Neural cell (in vitro differentiated cells): Measurements from ENCODE around the gene BZW1. TPM values are rescaled to one million over a fixed set of nuclear protein-coding genes. Genes with fewer than 3 reads are reported as not detected.
A peak's percentile ranks its signal among the peaks of the same experiment; 100 is the strongest.

Source experiments
- H2AFZ ChIP-seq: fragments of 200-600, 300-800 bp; sonication (generic), shearing (Covaris generic); 2 replicates; pipeline ENCODE4 v1.6.0; 2014; ENCODE audit warnings: low read depth, mild to moderate bottlenecking, antibody characterized with exemption, low read length, moderate library complexity
- H3F3A ChIP-seq: fragments of 200-600 bp; shearing (Covaris generic); 2 replicates; pipeline ENCODE4 v1.6.1; 2016; ENCODE audit warnings: mild to moderate bottlenecking, moderate library complexity, mixed read lengths, antibody characterized with exemption, low read length; ENCODE audit not compliant: insufficient read depth, poor library complexity, severe bottlenecking
- H3K27ac ChIP-seq: fragments of 200-600, 300-800 bp; sonication (generic), shearing (Covaris generic); 2 replicates; pipeline ENCODE4 v1.5.1; 2014; ENCODE audit warnings: mild to moderate bottlenecking, low read length, moderate library complexity
- H3K27me3 ChIP-seq: fragments of 300-800, 200-600 bp; sonication (generic), shearing (Covaris generic); 2 replicates; pipeline ENCODE4 v1.6.0; 2014; ENCODE audit warnings: mild to moderate bottlenecking, low read depth, low read length, moderate library complexity; ENCODE audit not compliant: insufficient read depth
- H3K36me3 ChIP-seq: fragments of 300-800, 200-600 bp; sonication (generic), shearing (Covaris generic); 2 replicates; pipeline ENCODE4 v1.5.1; 2014; ENCODE audit warnings: mild to moderate bottlenecking, antibody characterized with exemption, low read length, moderate library complexity; ENCODE audit not compliant: insufficient read depth
- H3K4me2 ChIP-seq: fragments of 300-800, 200-600 bp; sonication (generic), shearing (Covaris generic); 2 replicates; pipeline ENCODE4 v1.6.0; 2014; ENCODE audit warnings: mild to moderate bottlenecking, low read length
- H3K4me3 ChIP-seq: fragments of 300-800, 200-600 bp; sonication (generic), shearing (Covaris generic); 2 replicates; pipeline ENCODE4 v1.5.1; 2014; ENCODE audit warnings: mild to moderate bottlenecking, low read length, moderate library complexity
- H3K79me2 ChIP-seq: fragments of 200-600 bp; shearing (Covaris generic); replicated peaks from 2 replicates; pipeline ENCODE4 v1.6.0; 2014; ENCODE audit warnings: mild to moderate bottlenecking, low read length, moderate library complexity; ENCODE audit not compliant: insufficient read depth
- H3K9ac ChIP-seq: fragments of 300-800, 200-600 bp; sonication (generic), shearing (Covaris generic); 2 replicates; pipeline ENCODE4 v1.6.1; 2016; ENCODE audit warnings: mild to moderate bottlenecking, low read length, mixed read lengths
- H3K9me2 ChIP-seq: fragments of 200-600 bp; shearing (Covaris generic); 2 replicates; pipeline ENCODE4 v1.6.1; 2016; ENCODE audit warnings: mild to moderate bottlenecking, low read length, mixed read lengths; ENCODE audit not compliant: insufficient read depth
- H3K9me3 ChIP-seq: fragments of 200-600, 300-800 bp; sonication (generic), shearing (Covaris generic); 2 replicates; pipeline ENCODE4 v1.6.1; 2016; ENCODE audit warnings: mild to moderate bottlenecking, mixed run types, low read length, moderate library complexity, mixed read lengths
- H4K20me1 ChIP-seq: fragments of 200-600 bp; shearing (Covaris generic); 2 replicates; pipeline ENCODE4 v1.6.1; 2016; ENCODE audit warnings: mild to moderate bottlenecking, mixed run types; ENCODE audit not compliant: insufficient read depth
- CTCF ChIP-seq: fragments of 450-650 bp; IDR thresholded peaks from 2 replicates; pipeline ENCODE4 v1.5.1; 2014; ENCODE audit warnings: antibody characterized with exemption, mild to moderate bottlenecking, moderate library complexity; ENCODE audit not compliant: poor library complexity, severe bottlenecking
- EP300 ChIP-seq: fragments of 450-650 bp; conservative IDR thresholded peaks from 2 replicates; pipeline ENCODE4 v1.6.1; 2014; ENCODE audit warnings: antibody characterized with exemption, mild to moderate bottlenecking, moderate library complexity; ENCODE audit not compliant: poor library complexity, severe bottlenecking
- EZH2 ChIP-seq: fragments of 200-600, 300-800 bp; shearing (Covaris generic), sonication (generic); IDR thresholded peaks from 2 replicates; pipeline ENCODE4 v1.6.1; 2014; ENCODE audit warnings: antibody characterized with exemption, low read length, borderline replicate concordance, mild to moderate bottlenecking; ENCODE audit not compliant: insufficient read depth, poor library complexity, severe bottlenecking
- MXI1 ChIP-seq: fragments of 450-650 bp; conservative IDR thresholded peaks from 2 replicates; pipeline ENCODE4 v1.6.1; 2014; ENCODE audit warnings: antibody characterized with exemption, mild to moderate bottlenecking; ENCODE audit not compliant: poor library complexity, severe bottlenecking
- POLR2AphosphoS5 ChIP-seq: IDR thresholded peaks from 2 replicates; pipeline ENCODE4 v1.6.1; 2012
- RAD21 ChIP-seq: fragments of 450-650 bp; conservative IDR thresholded peaks from 2 replicates; pipeline ENCODE4 v1.6.1; 2014; ENCODE audit warnings: antibody characterized with exemption, mild to moderate bottlenecking, moderate library complexity
- SMC3 ChIP-seq: fragments of 450-650 bp; conservative IDR thresholded peaks from 2 replicates; pipeline ENCODE4 v1.6.1; 2014; ENCODE audit warnings: antibody characterized with exemption, mild to moderate bottlenecking, moderate library complexity; ENCODE audit not compliant: poor library complexity
- TAF1 ChIP-seq: IDR thresholded peaks from 2 replicates; pipeline ENCODE4 v1.6.1; 2012; ENCODE audit warnings: low read depth
- polyA plus RNA-seq: library from polyadenylated mRNA; depleted of rRNA; stranded (reverse); fragments of >200 nt; gene quantifications from 2 replicates; pipeline ENCODE4 v1.2.3, GENCODE V29; 2014
- TF ChIP-seq, protein P1 (sequence below): IDR thresholded peaks from 2 replicates; pipeline ENCODE4 v1.6.1; 2012; ENCODE audit warnings: borderline replicate concordance

The BZW1 gene
- polyA plus RNA-seq, 1 donor from 2014 or later: 291 TPM

DNA sequence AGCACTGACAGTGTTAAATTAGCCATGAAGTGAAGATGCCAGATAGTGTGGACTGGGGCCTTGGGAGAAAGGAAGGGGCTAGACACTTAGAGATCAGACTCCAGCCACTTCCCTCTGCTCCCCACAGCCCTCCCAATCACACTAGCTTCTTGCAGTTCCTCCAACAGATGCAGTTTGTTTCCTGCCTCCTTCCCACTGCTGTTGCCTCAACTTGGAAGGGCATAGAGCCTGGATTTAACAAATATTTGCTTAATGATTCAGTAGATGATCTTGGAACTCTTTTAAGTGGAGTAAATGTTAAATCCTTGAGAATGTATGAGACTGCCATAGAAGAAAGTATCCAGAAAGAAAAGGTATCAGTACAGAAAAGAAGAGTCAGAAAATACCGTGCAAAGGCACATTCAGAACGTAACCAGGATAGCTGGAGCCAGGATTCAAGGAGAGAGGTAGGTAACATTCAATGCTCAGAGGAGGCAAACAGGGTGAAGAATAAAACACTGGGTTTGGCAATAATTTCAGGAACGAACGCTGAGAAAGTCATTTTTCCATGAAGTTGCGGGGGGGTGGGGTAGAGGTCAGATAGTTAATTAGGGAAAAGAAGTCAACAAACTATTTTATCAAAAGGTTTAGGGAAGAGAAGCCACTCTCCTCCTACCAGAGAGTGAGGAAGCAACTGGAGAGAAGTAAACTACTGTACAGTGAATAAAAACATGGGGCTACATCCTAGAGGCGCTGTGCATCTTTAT is 1.3 kb upstream of the BZW1 start:
- no peaks in the 10 kb centered on the region for H3K9me2 ChIP-seq
- peak overlapping the region; percentile 98 for H3K27ac ChIP-seq

DNA sequence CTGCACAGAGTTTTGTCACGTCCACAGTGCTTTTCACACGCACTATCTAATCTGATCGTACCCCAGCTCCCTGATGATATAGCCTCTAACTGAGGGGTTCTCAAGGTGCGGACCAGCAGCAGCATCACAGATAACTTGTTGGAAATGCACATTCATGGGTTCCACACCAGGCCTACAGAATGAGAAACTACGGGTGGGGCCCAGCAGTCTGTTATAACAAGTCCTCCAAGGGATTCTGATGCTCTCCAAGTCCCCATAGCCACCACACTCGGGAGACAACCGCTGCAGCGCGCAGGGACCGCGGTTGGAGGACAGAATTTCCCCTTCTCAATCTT is 745 bp upstream of the BZW1 start:
- Histone ChIP-seq H3K27me3 (no peaks in the 10 kb centered on the region), H3K9me3 (no peaks in the 10 kb centered on the region), H3K36me3 (no peaks in the 10 kb centered on the region), H3K4me2 (peak overlapping the region; percentile 71), H2AFZ (peak overlapping the region; percentile 67), H3F3A (no peaks in the 10 kb centered on the region), H3K79me2 (peaks cover 34% of the 10 kb centered on the region), H3K9me2 (no peaks in the 10 kb centered on the region), H3K4me3 (peak overlapping the region; percentile 79), H3K27ac (peak overlapping the region; percentile 98), H4K20me1 (peaks cover 16% of the 10 kb centered on the region), H3K9ac (peak overlapping the region; percentile 96)
- no peak for TF ChIP-seq SMC3
- no peak for TF ChIP-seq RAD21
- TF ChIP-seq TAF1: no peak
- no peak for TF ChIP-seq MXI1
- TF ChIP-seq, protein P1, sequence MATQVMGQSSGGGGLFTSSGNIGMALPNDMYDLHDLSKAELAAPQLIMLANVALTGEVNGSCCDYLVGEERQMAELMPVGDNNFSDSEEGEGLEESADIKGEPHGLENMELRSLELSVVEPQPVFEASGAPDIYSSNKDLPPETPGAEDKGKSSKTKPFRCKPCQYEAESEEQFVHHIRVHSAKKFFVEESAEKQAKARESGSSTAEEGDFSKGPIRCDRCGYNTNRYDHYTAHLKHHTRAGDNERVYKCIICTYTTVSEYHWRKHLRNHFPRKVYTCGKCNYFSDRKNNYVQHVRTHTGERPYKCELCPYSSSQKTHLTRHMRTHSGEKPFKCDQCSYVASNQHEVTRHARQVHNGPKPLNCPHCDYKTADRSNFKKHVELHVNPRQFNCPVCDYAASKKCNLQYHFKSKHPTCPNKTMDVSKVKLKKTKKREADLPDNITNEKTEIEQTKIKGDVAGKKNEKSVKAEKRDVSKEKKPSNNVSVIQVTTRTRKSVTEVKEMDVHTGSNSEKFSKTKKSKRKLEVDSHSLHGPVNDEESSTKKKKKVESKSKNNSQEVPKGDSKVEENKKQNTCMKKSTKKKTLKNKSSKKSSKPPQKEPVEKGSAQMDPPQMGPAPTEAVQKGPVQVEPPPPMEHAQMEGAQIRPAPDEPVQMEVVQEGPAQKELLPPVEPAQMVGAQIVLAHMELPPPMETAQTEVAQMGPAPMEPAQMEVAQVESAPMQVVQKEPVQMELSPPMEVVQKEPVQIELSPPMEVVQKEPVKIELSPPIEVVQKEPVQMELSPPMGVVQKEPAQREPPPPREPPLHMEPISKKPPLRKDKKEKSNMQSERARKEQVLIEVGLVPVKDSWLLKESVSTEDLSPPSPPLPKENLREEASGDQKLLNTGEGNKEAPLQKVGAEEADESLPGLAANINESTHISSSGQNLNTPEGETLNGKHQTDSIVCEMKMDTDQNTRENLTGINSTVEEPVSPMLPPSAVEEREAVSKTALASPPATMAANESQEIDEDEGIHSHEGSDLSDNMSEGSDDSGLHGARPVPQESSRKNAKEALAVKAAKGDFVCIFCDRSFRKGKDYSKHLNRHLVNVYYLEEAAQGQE: no peak
- TF ChIP-seq EP300: no peak
- TF ChIP-seq CTCF: no peak

More for the DNA sequence above, 1.3 kb upstream of the BZW1 start:
- TF ChIP-seq TAF1 (no peak), SMC3 (no peak), CTCF (no peak), EZH2 (no peak), EP300 (no peak), MXI1 (no peak), POLR2AphosphoS5 (no peak), RAD21 (no peak)
- TF ChIP-seq, protein P1: no peak
- Histone ChIP-seq H3K4me2 (peak overlapping the region; percentile 71), H3K79me2 (peaks cover 30% of the 10 kb centered on the region), H3K36me3 (no peaks in the 10 kb centered on the region), H3K4me3 (peak overlapping the region; percentile 79), H3F3A (no peaks in the 10 kb centered on the region), H2AFZ (peak overlapping the region; percentile 67), H4K20me1 (peaks cover 16% of the 10 kb centered on the region), H3K9me3 (no peaks in the 10 kb centered on the region), H3K9ac (no peak overlapping the region), H3K27me3 (no peaks in the 10 kb centered on the region)
